CD4-positive, CD25-positive, alpha-beta regulatory T cell (primary cell): ENCODE results near the gene SLC39A12. TPM values are rescaled to one million over a fixed set of nuclear protein-coding genes. Genes with fewer than 3 reads are reported as not detected.
A peak's percentile ranks its signal among the peaks of the same experiment; 100 is the strongest.

Experiments used
- ATAC-seq, 2 donors: fragments of 150-1000 bp; cut with Tn5 transposase; one replicate each; pipeline ENCODE4 v1.10.0; 2021; ENCODE audit warnings: low read depth in 2 of 2, moderate number of reproducible peaks in 2 of 2, moderate library complexity in 1 of 2
- DNase-seq, 3 donors: peaks; one replicate each; pipeline versions ENCODE4 v3.0.0 to v3.0.0-alpha.2; 2012 to 2022; ENCODE audit warnings: mixed read lengths in 1 of 3
- H3K27ac ChIP-seq: one replicate; pipeline ENCODE4 v1.7.0; 2013; ENCODE audit warnings: mild to moderate bottlenecking, low read length; ENCODE audit not compliant: insufficient read depth, poor library complexity, severe bottlenecking
- H3K27me3 ChIP-seq: one replicate; pipeline ENCODE4 v1.7.0; 2013; ENCODE audit warnings: low read length; ENCODE audit not compliant: control insufficient read depth, insufficient read depth
- H3K36me3 ChIP-seq: one replicate; pipeline ENCODE4 v1.7.0; 2013; ENCODE audit warnings: mild to moderate bottlenecking, low read length, moderate library complexity; ENCODE audit not compliant: control insufficient read depth, insufficient read depth
- H3K4me1 ChIP-seq: 2 replicates; pipeline ENCODE4 v1.7.0; 2013; ENCODE audit warnings: mild to moderate bottlenecking, low read length; ENCODE audit not compliant: insufficient read depth, control insufficient read depth, poor library complexity, severe bottlenecking
- H3K4me3 ChIP-seq: one replicate; pipeline ENCODE4 v1.7.0; 2013; ENCODE audit warnings: low read depth, mild to moderate bottlenecking, low read length, moderate library complexity
- H3K9me3 ChIP-seq, 2 experiments: 1 replicate in 1 of 2; 2 replicates in 1 of 2; pipeline ENCODE4 v1.7.0; 2013; ENCODE audit warnings: low read length in 2 of 2, mild to moderate bottlenecking in 1 of 2, moderate library complexity in 1 of 2; ENCODE audit not compliant: control insufficient read depth in 2 of 2
- H3K27ac Mint-ChIP-seq, 3 donors: one replicate each; pipeline ENCODE4 v1.8.0; 2020 to 2022; ENCODE audit warnings: mild to moderate bottlenecking in 3 of 3, mixed read lengths in 3 of 3, moderate library complexity in 2 of 3
- H3K27me3 Mint-ChIP-seq: one replicate; pipeline ENCODE4 v1.8.0; 2022; ENCODE audit warnings: mild to moderate bottlenecking, mixed read lengths
- H3K36me3 Mint-ChIP-seq: one replicate; pipeline ENCODE4 v1.8.0; 2020; ENCODE audit warnings: mixed read lengths
- H3K4me1 Mint-ChIP-seq, 4 donors: one replicate each; pipeline ENCODE4 v1.8.0; 2020 to 2022; ENCODE audit warnings: mixed read lengths in 4 of 4, mild to moderate bottlenecking in 1 of 4
- H3K4me3 Mint-ChIP-seq, 4 donors: one replicate each; pipeline ENCODE4 v1.8.0; 2020 to 2022; ENCODE audit warnings: mild to moderate bottlenecking in 4 of 4, mixed read lengths in 4 of 4, moderate library complexity in 3 of 4
- H3K9me3 Mint-ChIP-seq, 7 donors: one replicate each; pipeline ENCODE4 v1.8.0; 2020 to 2022; ENCODE audit warnings: mixed read lengths in 7 of 7, mild to moderate bottlenecking in 3 of 7, moderate library complexity in 2 of 7
- polyA plus RNA-seq, 4 donors: library from polyadenylated mRNA; unstranded; fragments of 300-500 nt; fragmentation: Illumina TruSeq; gene quantifications; one replicate each; pipeline ENCODE4 v1.2.3, GENCODE V29; 2021
- total RNA-seq: library from RNA; stranded (reverse); gene quantifications from one replicate; pipeline ENCODE4 v1.2.3, GENCODE V29; 2022

The SLC39A12 gene
- total and polyA plus RNA-seq, 5 donors from 2014 or later = not detected

- DNase-seq = no peak
- no peak overlapping the region for H3K4me3 ChIP-seq
- Mint-ChIP-seq H3K27me3 (peaks cover 4% of the 10 kb centered on the region), H3K27ac (peak overlapping the region in 1 of 3 donors; percentile 49), H3K4me3 (no peak overlapping the region), H3K36me3 (no peaks in the 10 kb centered on the region), H3K4me1 (no peaks in the 10 kb centered on the region), H3K9me3 (peaks cover 0 to 3% (median 0%) of the 10 kb centered on the region in 7 donors)
- no peaks in the 10 kb centered on the region for H3K4me1 ChIP-seq
- no peaks in the 10 kb centered on the region for H3K36me3 ChIP-seq
- H3K9me3 ChIP-seq = no peaks in the 10 kb centered on the region
- no peaks in the 10 kb centered on the region for H3K27me3 ChIP-seq
- no peak for ATAC-seq
- H3K27ac ChIP-seq = no peak overlapping the region
These were observed 119.9 kb downstream of the SLC39A12 start for GRCh38 chr10:18071591-18071990.

DNA sequence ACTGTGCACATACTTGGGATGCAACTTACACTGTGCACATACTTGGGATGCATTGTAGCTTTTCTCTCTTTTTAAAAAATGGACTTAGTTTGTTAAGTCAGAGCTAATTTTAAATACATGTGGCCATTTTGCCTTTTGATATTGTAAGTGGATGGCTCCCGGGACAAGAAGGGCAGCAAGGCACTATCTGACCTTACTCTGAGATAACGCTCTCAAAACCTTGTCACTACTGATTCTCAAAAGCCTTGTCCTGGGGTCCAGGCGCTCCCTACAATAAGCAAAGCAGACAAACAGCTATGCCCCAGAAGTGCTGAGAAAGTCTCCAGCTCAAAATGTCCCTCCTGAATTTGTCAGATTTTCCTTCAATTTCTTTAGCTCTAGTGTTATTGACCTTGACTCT, 121.6 kb downstream of the SLC39A12 start:
- H3K9me3 Mint-ChIP-seq = peaks cover 0 to 3% (median 0%) of the 10 kb centered on the region in 7 donors
- no peak for ATAC-seq
- Histone ChIP-seq H3K4me1 (no peaks in the 10 kb centered on the region), H3K4me3 (no peak overlapping the region), H3K27me3 (no peaks in the 10 kb centered on the region), H3K27ac (no peak overlapping the region), H3K36me3 (no peaks in the 10 kb centered on the region), H3K9me3 (no peaks in the 10 kb centered on the region)
- H3K4me1 Mint-ChIP-seq = no peaks in the 10 kb centered on the region
- H3K36me3 Mint-ChIP-seq = no peaks in the 10 kb centered on the region
- no peak for DNase-seq
- peaks cover 4% of the 10 kb centered on the region for H3K27me3 Mint-ChIP-seq
- H3K27ac Mint-ChIP-seq = no peak overlapping the region
- H3K4me3 Mint-ChIP-seq = no peak overlapping the region

- Histone ChIP-seq H3K27ac (no peak overlapping the region), H3K4me3 (no peak overlapping the region), H3K4me1 (no peaks in the 10 kb centered on the region), H3K9me3 (no peaks in the 10 kb centered on the region), H3K27me3 (no peaks in the 10 kb centered on the region), H3K36me3 (no peaks in the 10 kb centered on the region)
- Mint-ChIP-seq H3K27me3 (peaks cover 4% of the 10 kb centered on the region), H3K9me3 (no peaks in the 10 kb centered on the region), H3K36me3 (no peaks in the 10 kb centered on the region), H3K27ac (peak overlapping the region in 1 of 3 donors; percentile 10), H3K4me3 (no peak overlapping the region), H3K4me1 (no peaks in the 10 kb centered on the region)
- ATAC-seq (no peak), DNase-seq (no peak)
These were observed 124.2 kb downstream of the SLC39A12 start for GRCh38 chr10:18075881-18076280.

- no peak overlapping the region for H3K27ac ChIP-seq
- H3K27ac Mint-ChIP-seq = no peak overlapping the region
- H3K36me3 ChIP-seq = no peaks in the 10 kb centered on the region
- ATAC-seq (no peak), DNase-seq (no peak)
- no peak overlapping the region for H3K4me3 Mint-ChIP-seq
- no peaks in the 10 kb centered on the region for H3K36me3 Mint-ChIP-seq
- H3K4me1 Mint-ChIP-seq = no peaks in the 10 kb centered on the region
- no peaks in the 10 kb centered on the region for H3K4me1 ChIP-seq
- no peaks in the 10 kb centered on the region for H3K27me3 ChIP-seq
- peaks cover 0 to 3% (median 0%) of the 10 kb centered on the region in 7 donors for H3K9me3 Mint-ChIP-seq
- no peaks in the 10 kb centered on the region for H3K9me3 ChIP-seq
- H3K4me3 ChIP-seq = no peak overlapping the region
- H3K27me3 Mint-ChIP-seq = peaks cover 4% of the 10 kb centered on the region
These were observed 128.1 kb downstream of the SLC39A12 start for GRCh38 chr10:18079665-18080295.

DNA sequence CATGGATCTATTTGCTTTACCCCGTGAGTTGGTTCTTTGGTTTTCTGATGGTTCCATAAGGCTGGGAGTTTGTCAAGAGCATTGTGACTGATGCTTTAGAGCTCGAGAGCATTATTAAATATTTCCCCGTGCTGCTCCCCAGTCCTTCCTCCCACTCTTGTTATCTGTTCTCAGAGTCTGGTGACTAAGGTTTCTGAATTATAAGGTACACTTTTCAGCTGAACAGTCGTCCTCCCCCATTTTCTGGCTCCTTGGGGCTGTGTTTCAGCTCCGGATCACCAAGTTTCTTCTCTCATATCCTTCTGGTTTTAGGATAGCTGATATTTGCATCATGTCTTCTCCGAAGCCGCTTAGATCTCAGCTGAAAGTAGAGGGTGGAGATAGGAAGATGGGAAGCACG, 130.7 kb downstream of the SLC39A12 start:
- Histone ChIP-seq H3K27me3 (no peaks in the 10 kb centered on the region), H3K4me1 (no peaks in the 10 kb centered on the region), H3K4me3 (no peak overlapping the region), H3K9me3 (no peaks in the 10 kb centered on the region), H3K27ac (no peak overlapping the region), H3K36me3 (no peaks in the 10 kb centered on the region)
- Mint-ChIP-seq H3K27ac (no peak overlapping the region), H3K9me3 (peaks cover 0 to 3% (median 0%) of the 10 kb centered on the region in 7 donors), H3K36me3 (no peaks in the 10 kb centered on the region), H3K4me1 (no peaks in the 10 kb centered on the region), H3K27me3 (peaks cover 4% of the 10 kb centered on the region), H3K4me3 (no peak overlapping the region)
- DNase-seq (no peak), ATAC-seq (no peak)

DNA sequence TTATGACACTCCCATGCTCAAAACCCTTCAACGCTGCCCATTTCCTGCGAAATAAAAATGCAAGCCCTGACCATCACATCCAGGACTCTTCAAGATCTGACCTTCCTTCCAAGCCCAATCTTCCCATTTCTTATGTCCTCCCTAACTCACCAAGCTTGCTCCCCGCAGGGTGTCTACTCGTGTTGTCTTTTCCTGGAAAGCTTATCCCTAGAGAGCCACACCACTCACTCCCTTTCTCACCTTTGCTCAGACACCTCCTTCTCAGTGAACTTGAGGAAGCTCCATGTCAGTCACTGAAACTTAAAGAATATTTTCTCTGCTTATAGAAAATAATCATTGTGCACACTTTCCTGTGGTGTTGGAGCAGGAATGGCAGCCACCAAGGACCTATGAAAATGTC, 134.1 kb downstream of the SLC39A12 start:
- Histone ChIP-seq H3K4me3 (no peak overlapping the region), H3K4me1 (no peaks in the 10 kb centered on the region), H3K36me3 (no peaks in the 10 kb centered on the region), H3K27me3 (no peaks in the 10 kb centered on the region), H3K9me3 (no peaks in the 10 kb centered on the region), H3K27ac (no peak overlapping the region)
- H3K27ac Mint-ChIP-seq = no peak overlapping the region
- H3K27me3 Mint-ChIP-seq = peaks cover 7% of the 10 kb centered on the region
- ATAC-seq = no peak
- no peak for DNase-seq
- peaks cover 0 to 6% (median 0%) of the 10 kb centered on the region in 7 donors for H3K9me3 Mint-ChIP-seq
- no peak overlapping the region for H3K4me3 Mint-ChIP-seq
- H3K4me1 Mint-ChIP-seq = no peaks in the 10 kb centered on the region
- no peaks in the 10 kb centered on the region for H3K36me3 Mint-ChIP-seq

- Histone ChIP-seq H3K4me1 (no peaks in the 10 kb centered on the region), H3K36me3 (no peaks in the 10 kb centered on the region), H3K27ac (no peak overlapping the region), H3K27me3 (no peaks in the 10 kb centered on the region), H3K4me3 (no peak overlapping the region), H3K9me3 (no peaks in the 10 kb centered on the region)
- Mint-ChIP-seq H3K9me3 (peaks cover 0 to 8% (median 0%) of the 10 kb centered on the region in 7 donors), H3K4me1 (no peaks in the 10 kb centered on the region), H3K4me3 (no peak overlapping the region), H3K27ac (no peak overlapping the region), H3K36me3 (no peaks in the 10 kb centered on the region), H3K27me3 (peaks cover 7% of the 10 kb centered on the region)
- DNase-seq = no peak
- no peak for ATAC-seq
These were observed 135.0 kb downstream of the SLC39A12 start for GRCh38 chr10:18086746-18087145.

- Mint-ChIP-seq H3K4me1 (no peaks in the 10 kb centered on the region), H3K27ac (no peak overlapping the region), H3K36me3 (no peaks in the 10 kb centered on the region), H3K4me3 (no peak overlapping the region), H3K9me3 (peaks cover 0 to 10% (median 0%) of the 10 kb centered on the region in 7 donors), H3K27me3 (peaks cover 7% of the 10 kb centered on the region)
- ATAC-seq (no peak), DNase-seq (no peak)
- Histone ChIP-seq H3K4me3 (no peak overlapping the region), H3K4me1 (no peaks in the 10 kb centered on the region), H3K27ac (no peak overlapping the region), H3K9me3 (no peaks in the 10 kb centered on the region), H3K27me3 (no peaks in the 10 kb centered on the region), H3K36me3 (no peaks in the 10 kb centered on the region)
These were observed 135.6 kb downstream of the SLC39A12 start for GRCh38 chr10:18087355-18087754.
